Measurements from ENCODE around the gene CFAP107. TPM values are rescaled to one million over a fixed set of nuclear protein-coding genes. Genes with fewer than 3 reads are reported as not detected.
"Not testable (repeated sequence)": the region's sequence is repeated elsewhere in the genome, so short reads cannot be mapped to it uniquely, and the experiment has no call there.

CFAP107 gene
- total and polyA plus RNA-seq, 12 donors: not detected

GRCh38 chr1:12711536-12711935 lies 34.5 kb upstream of the CFAP107 start:
- WGBS, 4 donors: 63 to 73% (median 70%) methylated on average over 3 of the region's 3 CpGs
- no peaks in the 10 kb centered on the region for H3K9me3 ChIP-seq (replicated peaks in 1 of 3)
- no peak overlapping the region for H3K4me3 ChIP-seq
- no peak for DNase-seq
- H3K27ac ChIP-seq: peak overlapping the region in 1 of 5 donors; percentile 22
- intact Hi-C loops (cut with DNase I): no loop called here
- H3K4me1 ChIP-seq (replicated peaks in 1 of 2): no peaks in the 10 kb centered on the region
- H3K27me3 ChIP-seq: no peaks in the 10 kb centered on the region
- TF ChIP-seq CTCF (IDR thresholded peaks at IDR 0.05) (no peak), POLR2A (IDR thresholded peaks at IDR 0.05) (no peak)
- no peaks in the 10 kb centered on the region for H3K36me3 ChIP-seq (replicated peaks in 1 of 2)

- DNase-seq: no peak
- TF ChIP-seq CTCF (IDR thresholded peaks at IDR 0.05) (no peak), POLR2A (IDR thresholded peaks at IDR 0.05) (no peak)
- H3K36me3 ChIP-seq (replicated peaks in 1 of 2): no peaks in the 10 kb centered on the region
- H3K27me3 ChIP-seq: no peaks in the 10 kb centered on the region
- no peaks in the 10 kb centered on the region for H3K9me3 ChIP-seq (replicated peaks in 1 of 3)
- intact Hi-C loops (cut with DNase I): no loop called here
- H3K27ac ChIP-seq: peak overlapping the region in 1 of 5 donors; percentile 22
- no peak overlapping the region for H3K4me3 ChIP-seq
- WGBS, 4 donors: 71 to 84% (median 73%) methylated on average over 1 of the region's 1 CpG
- H3K4me1 ChIP-seq (replicated peaks in 1 of 2): no peaks in the 10 kb centered on the region
Observed at GRCh38 chr1:12712076-12712475, 33.9 kb upstream of the CFAP107 start.

- intact Hi-C loops (cut with DNase I): no loop called here
- Histone ChIP-seq H3K4me1 (replicated peaks in 1 of 2) (no peaks in the 10 kb centered on the region), H3K27me3 (no peaks in the 10 kb centered on the region), H3K9me3 (replicated peaks in 1 of 3) (no peaks in the 10 kb centered on the region), H3K4me3 (no peak overlapping the region), H3K36me3 (replicated peaks in 1 of 2) (no peaks in the 10 kb centered on the region), H3K27ac (no peak overlapping the region)
- 73 to 84% (median 79%) methylated on average over 8 of the region's 8 CpGs for WGBS, 4 donors
- TF ChIP-seq CTCF (IDR thresholded peaks at IDR 0.05) (no peak), POLR2A (IDR thresholded peaks at IDR 0.05) (no peak)
- DNase-seq: no peak
Observed at GRCh38 chr1:12712929-12713328, 33.1 kb upstream of the CFAP107 start.

GRCh38 chr1:12713651-12714050 lies 32.3 kb upstream of the CFAP107 start:
- H3K27ac ChIP-seq; DNase-seq; H3K27me3 ChIP-seq; H3K4me1 ChIP-seq (replicated peaks in 1 of 2); H3K4me3 ChIP-seq; intact Hi-C loops (cut with DNase I); H3K9me3 ChIP-seq (replicated peaks in 1 of 3); H3K36me3 ChIP-seq (replicated peaks in 1 of 2): not testable (repeated sequence)
- WGBS, 4 donors: 78 to 88% (median 82%) methylated on average over 5 of the region's 5 CpGs

GRCh38 chr1:12714710-12715475 lies 31.1 kb upstream of the CFAP107 start:
- TF ChIP-seq POLR2A (IDR thresholded peaks at IDR 0.05): no peak
- no peak for TF ChIP-seq CTCF (IDR thresholded peaks at IDR 0.05)
- intact Hi-C loops (cut with DNase I): no loop called here

More at GRCh38 chr1:12714710-12715475, 31.1 kb upstream of the CFAP107 start:
- Histone ChIP-seq H3K4me1 (replicated peaks in 1 of 2) (no peaks in the 10 kb centered on the region), H3K4me3 (no peak overlapping the region), H3K9me3 (replicated peaks in 1 of 3) (no peaks in the 10 kb centered on the region), H3K36me3 (replicated peaks in 1 of 2) (no peaks in the 10 kb centered on the region), H3K27ac (no peak overlapping the region), H3K27me3 (no peaks in the 10 kb centered on the region)
- WGBS, 4 donors: 66 to 76% (median 71%) methylated on average over 3 of the region's 3 CpGs
- no peak for DNase-seq

All from adrenal gland (tissue), 12 donors.